Loucy (cell line): ENCODE results near the gene CNGA2.

Experiments
- H2AFZ ChIP-seq: fragments of 200-600 bp; sonication (generic); 2 replicates; pipeline ENCODE4 v1.6.0; 2016; ENCODE audit warnings: antibody characterized with exemption, mild to moderate bottlenecking, low read length, moderate library complexity
- H3F3A ChIP-seq: fragments of 200-600 bp; 2 replicates; pipeline ENCODE4 v1.6.0; 2016; ENCODE audit warnings: antibody characterized with exemption, low read depth, mild to moderate bottlenecking
- H3K27me3 ChIP-seq: fragments of 200-600 bp; sonication (generic); 2 replicates; pipeline ENCODE4 v1.6.1; 2014; ENCODE audit warnings: low read length, mild to moderate bottlenecking; ENCODE audit not compliant: insufficient read depth, poor library complexity, severe bottlenecking
- H3K36me3 ChIP-seq: fragments of 200-600 bp; sonication (generic); 2 replicates; pipeline ENCODE4 v1.6.1; 2016; ENCODE audit warnings: low read length; ENCODE audit not compliant: insufficient read depth
- H3K4me1 ChIP-seq: fragments of 200-600 bp; sonication (generic); 2 replicates; pipeline ENCODE4 v1.5.1; 2014; ENCODE audit warnings: low read length, mild to moderate bottlenecking; ENCODE audit not compliant: insufficient read depth, poor library complexity, severe bottlenecking
- H3K4me2 ChIP-seq: fragments of 200-600 bp; sonication (generic); 2 replicates; pipeline ENCODE4 v1.6.0; 2014; ENCODE audit warnings: antibody characterized with exemption, low read length, low read depth, mild to moderate bottlenecking; ENCODE audit not compliant: poor library complexity, severe bottlenecking
- H3K4me3 ChIP-seq: fragments of 200-600 bp; sonication (generic); 2 replicates; pipeline ENCODE4 v1.5.1; 2014; ENCODE audit warnings: low read length, mild to moderate bottlenecking, mixed read lengths; ENCODE audit not compliant: poor library complexity, severe bottlenecking
- H3K79me2 ChIP-seq: fragments of 200-600 bp; sonication (generic); 2 replicates; pipeline ENCODE4 v1.6.1; 2014; ENCODE audit warnings: low read length; ENCODE audit not compliant: insufficient read depth
- H3K9ac ChIP-seq: fragments of 200-600 bp; sonication (generic); 2 replicates; pipeline ENCODE4 v1.6.0; 2014; ENCODE audit warnings: mild to moderate bottlenecking, low read depth, low read length, moderate library complexity; ENCODE audit not compliant: poor library complexity, severe bottlenecking
- H3K9me2 ChIP-seq: fragments of 200-600 bp; sonication (generic); replicated peaks from 2 replicates; pipeline ENCODE4 v1.6.1; 2016; ENCODE audit warnings: low read depth, low read length, mixed read lengths
- H3K9me3 ChIP-seq: fragments of 200-600 bp; sonication (generic); 2 replicates; pipeline ENCODE4 v1.6.1; 2014; ENCODE audit warnings: mild to moderate bottlenecking, antibody characterized with exemption, low read length, low read depth; ENCODE audit not compliant: insufficient read depth
- H4K20me1 ChIP-seq: fragments of 200-600 bp; sonication (generic); 2 replicates; pipeline ENCODE4 v1.6.0; 2014; ENCODE audit warnings: antibody characterized with exemption, low read length, mild to moderate bottlenecking; ENCODE audit not compliant: insufficient read depth, poor library complexity, severe bottlenecking
- EZH2phosphoT487 ChIP-seq: fragments of 200-600 bp; IDR thresholded peaks from 2 replicates; pipeline ENCODE4 v1.6.1; 2018; ENCODE audit warnings: antibody characterized with exemption, mild to moderate bottlenecking, moderate library complexity, borderline replicate concordance
- TF ChIP-seq, protein P1 (sequence below): fragments of 200-600 bp; sonication (generic); conservative IDR thresholded peaks from 2 replicates; pipeline ENCODE4 v1.5.1; 2014; ENCODE audit warnings: mild to moderate bottlenecking, antibody characterized with exemption, low read length

Gene CNGA2

DNA sequence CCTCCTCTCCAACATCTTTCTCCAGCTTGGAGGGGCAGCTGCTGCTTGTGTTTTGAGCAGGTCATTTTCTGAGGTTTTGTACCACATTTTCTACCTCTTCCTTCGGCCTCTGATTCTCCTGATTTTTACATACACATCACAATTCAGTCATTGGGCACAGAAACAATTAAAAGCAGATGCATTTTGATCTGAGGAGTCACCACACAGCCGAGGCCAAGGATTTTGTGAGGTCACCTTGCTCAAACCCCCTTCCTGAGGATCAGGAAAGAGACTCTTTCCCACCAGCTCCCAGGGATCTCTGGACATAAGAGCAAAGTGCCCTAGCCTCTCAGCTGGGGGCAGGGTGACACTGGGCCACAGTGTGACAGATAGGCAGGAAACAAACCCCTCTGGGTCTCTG, 24.1 kb upstream of the CNGA2 start:
- Histone ChIP-seq H3K9me2 (no peaks in the 10 kb centered on the region), H3F3A (no peaks in the 10 kb centered on the region), H3K79me2 (no peaks in the 10 kb centered on the region), H2AFZ (no peak overlapping the region), H3K27me3 (no peaks in the 10 kb centered on the region), H4K20me1 (no peaks in the 10 kb centered on the region), H3K36me3 (no peaks in the 10 kb centered on the region), H3K9me3 (no peaks in the 10 kb centered on the region), H3K9ac (no peak overlapping the region), H3K4me2 (no peak overlapping the region), H3K4me3 (no peak overlapping the region), H3K4me1 (no peaks in the 10 kb centered on the region)
- TF ChIP-seq EZH2phosphoT487: no peak
- TF ChIP-seq, protein P1, sequence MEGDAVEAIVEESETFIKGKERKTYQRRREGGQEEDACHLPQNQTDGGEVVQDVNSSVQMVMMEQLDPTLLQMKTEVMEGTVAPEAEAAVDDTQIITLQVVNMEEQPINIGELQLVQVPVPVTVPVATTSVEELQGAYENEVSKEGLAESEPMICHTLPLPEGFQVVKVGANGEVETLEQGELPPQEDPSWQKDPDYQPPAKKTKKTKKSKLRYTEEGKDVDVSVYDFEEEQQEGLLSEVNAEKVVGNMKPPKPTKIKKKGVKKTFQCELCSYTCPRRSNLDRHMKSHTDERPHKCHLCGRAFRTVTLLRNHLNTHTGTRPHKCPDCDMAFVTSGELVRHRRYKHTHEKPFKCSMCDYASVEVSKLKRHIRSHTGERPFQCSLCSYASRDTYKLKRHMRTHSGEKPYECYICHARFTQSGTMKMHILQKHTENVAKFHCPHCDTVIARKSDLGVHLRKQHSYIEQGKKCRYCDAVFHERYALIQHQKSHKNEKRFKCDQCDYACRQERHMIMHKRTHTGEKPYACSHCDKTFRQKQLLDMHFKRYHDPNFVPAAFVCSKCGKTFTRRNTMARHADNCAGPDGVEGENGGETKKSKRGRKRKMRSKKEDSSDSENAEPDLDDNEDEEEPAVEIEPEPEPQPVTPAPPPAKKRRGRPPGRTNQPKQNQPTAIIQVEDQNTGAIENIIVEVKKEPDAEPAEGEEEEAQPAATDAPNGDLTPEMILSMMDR: no peak

DNA sequence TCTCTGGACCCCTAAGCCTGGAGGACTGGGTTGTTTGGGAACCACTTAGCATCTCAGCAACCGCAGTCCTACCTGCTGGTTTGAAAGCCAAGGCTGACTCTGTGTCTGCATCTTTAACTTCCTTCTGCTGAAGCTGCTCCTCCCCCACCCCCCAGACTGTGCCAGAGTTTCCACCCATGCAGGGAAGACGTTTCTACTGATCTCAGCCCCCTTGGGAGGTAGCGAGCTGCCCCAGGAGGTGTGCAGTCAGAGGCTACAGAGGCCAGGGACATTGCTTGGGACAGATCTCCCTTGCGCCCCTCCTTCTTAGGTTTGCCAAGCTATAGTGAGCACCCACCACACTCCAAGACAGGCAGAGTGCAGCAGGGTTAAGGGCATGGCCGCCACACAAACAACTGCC, 23.4 kb upstream of the CNGA2 start:
- H3K36me3 ChIP-seq: no peaks in the 10 kb centered on the region

DNA sequence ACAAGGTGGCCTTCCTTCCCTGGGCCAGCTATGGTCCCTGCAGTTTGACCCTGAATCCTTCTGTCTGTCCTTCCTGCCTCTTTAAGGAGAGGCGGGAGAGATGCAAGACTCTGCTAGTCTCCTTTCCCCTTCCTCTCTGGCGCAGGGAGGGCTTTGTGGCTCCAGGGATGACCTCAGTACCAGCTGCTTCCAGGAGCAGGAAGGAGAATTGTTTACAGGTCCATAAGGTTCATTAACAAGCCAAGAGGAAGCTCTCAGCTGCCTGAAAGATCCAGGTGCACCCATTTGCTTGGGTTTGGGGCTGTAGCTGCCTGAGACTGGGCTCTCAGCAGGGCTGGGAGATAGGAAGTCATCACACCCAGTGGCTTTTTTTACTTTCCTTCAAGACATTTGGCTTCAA, 22.8 kb upstream of the CNGA2 start:
- Histone ChIP-seq H3K27me3 (no peaks in the 10 kb centered on the region), H3K9me3 (no peaks in the 10 kb centered on the region), H3K9ac (no peak overlapping the region), H2AFZ (no peak overlapping the region), H3K4me3 (no peak overlapping the region), H3K4me2 (no peak overlapping the region), H3K79me2 (no peaks in the 10 kb centered on the region), H3K36me3 (no peaks in the 10 kb centered on the region), H4K20me1 (no peaks in the 10 kb centered on the region), H3F3A (no peaks in the 10 kb centered on the region), H3K9me2 (no peaks in the 10 kb centered on the region), H3K4me1 (no peaks in the 10 kb centered on the region)
- TF ChIP-seq, protein P1: no peak
- no peak for TF ChIP-seq EZH2phosphoT487

More for the DNA sequence above, 23.4 kb upstream of the CNGA2 start:
- Histone ChIP-seq H3K4me1 (no peaks in the 10 kb centered on the region), H3K9ac (no peak overlapping the region), H3K4me3 (no peak overlapping the region), H2AFZ (no peak overlapping the region), H3K4me2 (no peak overlapping the region), H3K9me2 (no peaks in the 10 kb centered on the region), H4K20me1 (no peaks in the 10 kb centered on the region), H3F3A (no peaks in the 10 kb centered on the region), H3K27me3 (no peaks in the 10 kb centered on the region), H3K79me2 (no peaks in the 10 kb centered on the region), H3K9me3 (no peaks in the 10 kb centered on the region)
- no peak for TF ChIP-seq EZH2phosphoT487
- TF ChIP-seq, protein P1: no peak
